ENCODE data around the gene TWF2. TPM values are rescaled to one million over a fixed set of nuclear protein-coding genes. Genes with fewer than 3 reads are reported as not detected.

TWF2 gene
- total and polyA plus RNA-seq, 2 of the 4 experiments (the other 2 are of a cell fraction) = 111 to 145 TPM

- peaks cover 5 to 61% of the 10 kb centered on the region in 2 experiments; a peak in 3 of 4 replicates for H3K79me1 ChIP-seq (ENCODE audit: low read depth in 1 of 2, low read length in 2 of 2)
- BruUV-seq (replicated peaks) = no TSS peak
- in situ Hi-C loops (cut with MboI; ENCODE audit: low sequenced_read_pairs) (no loop called here), intact Hi-C loops (cut with micrococcal nuclease) (loop anchor here (2.0 kb wide), 1 partner anchor 15 kb away; no protein-coding TSS in a partner anchor), dilution Hi-C loops (cut with HindIII; ENCODE audit: low sequenced_read_pairs, unreplicated experiment) (no loop called here)
- H2BK5ac ChIP-seq (ENCODE audit: low read depth, low read length, poor library complexity, severe bottlenecking) = no peak overlapping the region
- H3K4me1 ChIP-seq (ENCODE audit: control insufficient read depth, insufficient read depth, low read length) = 0 out of 2 replicates have a peak, but pooled peaks cover 2% of the 10 kb centered on the region
- no peak overlapping the region for H3K23ac ChIP-seq (ENCODE audit: low read depth, low read length)
- no peak overlapping the region for H4K5ac ChIP-seq (ENCODE audit: low read depth, low read length)
- H3K27ac ChIP-seq (ENCODE audit: insufficient read depth, low read length) = no peak overlapping the region
- no peak overlapping the region for H3K9ac ChIP-seq (ENCODE audit: low read depth, low read length)
- POLR2A ChIA-PET (ENCODE audit: unreplicated experiment) = interaction anchor here (0.6 to 0.7 kb wide), 2 partner anchors 13 to 69 kb away, joined by 5 to 8 read pairs; no protein-coding TSS in a partner anchor
- H3K56ac ChIP-seq (ENCODE audit: extremely low read depth, insufficient read depth, low read length) = no peak overlapping the region
- no peak overlapping the region for H4K8ac ChIP-seq (ENCODE audit: low read depth in 2 of 2, low read length in 2 of 2)
- H4K91ac ChIP-seq (ENCODE audit: insufficient read depth, low read depth, low read length) = no peak overlapping the region
- no peaks in the 10 kb centered on the region for H3K9me3 ChIP-seq (ENCODE audit: control insufficient read depth, insufficient read depth, low read length)
- no peak overlapping the region for H3K4me2 ChIP-seq (ENCODE audit: low read depth, low read length)
- H2BK15ac ChIP-seq (ENCODE audit: low read depth, low read length) = no peak overlapping the region
- no peak for DNase-seq
- H2AFZ ChIP-seq (replicated peaks; ENCODE audit: low read length, poor library complexity) = peak overlapping the region; percentile 58
- TF ChIP-seq SMC3 (IDR thresholded peaks at IDR 0.05; ENCODE audit: low read depth, low read length) (no peak), CEBPB (IDR thresholded peaks at IDR 0.05; ENCODE audit: low read depth, low read length) (no peak), NFE2L2 (IDR thresholded peaks at IDR 0.05; ENCODE audit: low read depth, low read length) (no peak), USF2 (IDR thresholded peaks at IDR 0.05; ENCODE audit: low read depth, low read length) (no peak), ELK1 (IDR thresholded peaks at IDR 0.05; ENCODE audit: borderline replicate concordance, low read depth, low read length) (no peak), MAFK (IDR thresholded peaks at IDR 0.05; ENCODE audit: low read depth, low read length) (no peak), MAZ (IDR thresholded peaks at IDR 0.05; ENCODE audit: borderline replicate concordance, low read depth, low read length) (no peak), RFX5 (IDR thresholded peaks at IDR 0.05; ENCODE audit: low read depth, low read length) (no peak), POLR2A (IDR thresholded peaks at IDR 0.05; ENCODE audit: low read depth, low read length) (no peak), CTCF (conservative IDR thresholded peaks at IDR 0.05; ENCODE audit: low read depth, low read length) (no peak), FOS (IDR thresholded peaks at IDR 0.05; ENCODE audit: low read depth, low read length) (no peak), MXI1 (IDR thresholded peaks at IDR 0.05; ENCODE audit: borderline replicate concordance, low read depth, low read length) (no peak), BHLHE40 (IDR thresholded peaks at IDR 0.05; ENCODE audit: low read depth, low read length) (no peak)
- CTCF ChIA-PET = no interaction called here
- peaks cover 68% of the 10 kb centered on the region for H3K36me3 ChIP-seq (ENCODE audit: control insufficient read depth, insufficient read depth, low read length)
- H3K4ac ChIP-seq (ENCODE audit: low read depth, low read length) = no peak overlapping the region
- H2AK9ac ChIP-seq (replicated peaks; ENCODE audit: low read depth, low read length, poor library complexity) = peak overlapping the region; percentile 84
- H3K9me1 ChIP-seq (ENCODE audit: insufficient read depth, low read length) = peaks cover 12% of the 10 kb centered on the region; the same call in 1 of the 2 replicates
- H3K4me3 ChIP-seq (ENCODE audit: insufficient read depth, low read depth, low read length) = no peak overlapping the region
- H4K20me1 ChIP-seq (ENCODE audit: insufficient read depth, low read length) = peaks cover 35% of the 10 kb centered on the region
- H2BK120ac ChIP-seq (ENCODE audit: low read depth, low read length) = no peak overlapping the region
- no peaks in the 10 kb centered on the region for H3K27me3 ChIP-seq (ENCODE audit: control insufficient read depth, insufficient read depth, low read length)
- no peak overlapping the region for H3K18ac ChIP-seq (ENCODE audit: low read depth, low read length)
- no peak overlapping the region for H2BK20ac ChIP-seq (ENCODE audit: low read depth, low read length)
- H3K14ac ChIP-seq (replicated peaks; ENCODE audit: low read depth, low read length) = no peak overlapping the region
- ATAC-seq (ENCODE audit: low read depth) = no peak
- no peak overlapping the region for H2AK5ac ChIP-seq (ENCODE audit: low read depth, low read length)
- 87% methylated on average over 4 of the region's 12 CpGs; no CpG with 5 or more reads in 1 of the 2 experiments for WGBS, 2 experiments (ENCODE audit: extremely low coverage in 2 of 2, insufficient read length in 1 of 2)
Observed at GRCh38 chr3:52253314-52254304, 14.7 kb upstream of the TWF2 start.
